SK-N-SH (cell line): ENCODE measurements around the gene NIPSNAP3A. TPM values are rescaled to one million over a fixed set of nuclear protein-coding genes. Genes with fewer than 3 reads are reported as not detected.

Experiments used
- CTCF ChIA-PET: fragments of 300-600, 350-600 bp; formaldehyde crosslinking; extraction: SDS; loops from one replicate; lab custom pipeline; 2021; lab: Yijun Ruan, JAX
- POLR2A ChIA-PET: fragments of 350-600 bp; sonication (Branson Sonifier 250); formaldehyde crosslinking; extraction: SDS; loops from one replicate; lab custom pipeline; 2020; ENCODE audit warnings: antibody characterized with exemption, inconsistent platforms; lab: Yijun Ruan, JAX
- DNase-seq: peaks from one replicate; pipeline ENCODE4 v3.0.0; 2012
- H2AFZ ChIP-seq: fragments of 200-600 bp; sonication (generic); 2 replicates; pipeline ENCODE4 v1.8.1; 2016; ENCODE audit warnings: antibody characterized with exemption, mild to moderate bottlenecking, low read depth
- H3F3A ChIP-seq: fragments of 200-600 bp; sonication (generic); replicated peaks from 2 replicates; pipeline ENCODE3; 2016; ENCODE audit warnings: antibody characterized with exemption, mild to moderate bottlenecking; ENCODE audit not compliant: insufficient read depth
- H3K27ac ChIP-seq, 2 experiments: fragments of 200-500 bp in 1 of 2; fragments of 200-600 bp in 1 of 2; sonication (Bioruptor generic) in 1 of 2; sonication (generic), shearing (Covaris generic) in 1 of 2; 2 replicates each; pipeline versions ENCODE4 v1.5.1 to v1.6.1; 2014 to 2016; ENCODE audit warnings: low read depth in 2 of 2, inconsistent platforms in 1 of 2, low read length in 1 of 2, mild to moderate bottlenecking in 1 of 2, mixed read lengths in 1 of 2
- H3K27me3 ChIP-seq: fragments of 200-600 bp; sonication (generic), shearing (Covaris generic); 2 replicates; pipeline ENCODE4 v1.6.1; 2016; ENCODE audit warnings: mixed run types; ENCODE audit not compliant: insufficient read depth
- H3K36me3 ChIP-seq, 2 experiments: fragments of 200-500 bp in 1 of 2; fragments of 200-600 bp in 1 of 2; sonication (Bioruptor generic) in 1 of 2; sonication (generic) in 1 of 2; replicated peaks in 1 of 2; 2 replicates each; pipeline versions ENCODE3 to v1.5.1; 2014 to 2016; ENCODE audit warnings: low read length in 1 of 2, mild to moderate bottlenecking in 1 of 2; ENCODE audit not compliant: insufficient read depth in 2 of 2, control insufficient read depth in 1 of 2
- H3K4me1 ChIP-seq, 2 experiments: fragments of 200-500 bp in 1 of 2; fragments of 200-600 bp in 1 of 2; sonication (Bioruptor generic) in 1 of 2; sonication (generic), shearing (Covaris generic) in 1 of 2; 2 replicates each; pipeline versions ENCODE4 v1.5.1 to v1.6.1; 2014 to 2016; ENCODE audit warnings: low read depth in 1 of 2, low read length in 1 of 2, mixed run types in 1 of 2; ENCODE audit not compliant: insufficient read depth in 2 of 2, control insufficient read depth in 1 of 2
- H3K4me2 ChIP-seq: fragments of 200-600 bp; sonication (generic), shearing (Covaris generic); 2 replicates; pipeline ENCODE4 v1.6.1; 2017; ENCODE audit warnings: mixed run types
- H3K4me3 ChIP-seq, 2 experiments: fragments of 200-500 bp in 1 of 2; fragments of 200-600 bp in 1 of 2; sonication (Bioruptor generic) in 1 of 2; sonication (generic), shearing (Covaris generic) in 1 of 2; 2 replicates each; pipeline versions ENCODE4 v1.5.1 to v1.8.1; 2014 to 2016; ENCODE audit warnings: low read depth in 2 of 2, inconsistent platforms in 1 of 2, low read length in 1 of 2, mild to moderate bottlenecking in 1 of 2, mixed read lengths in 1 of 2, moderate library complexity in 1 of 2
- H3K79me2 ChIP-seq: fragments of 200-600 bp; sonication (generic); 2 replicates; pipeline ENCODE4 v1.8.1; 2017; ENCODE audit warnings: mild to moderate bottlenecking; ENCODE audit not compliant: insufficient read depth
- H3K9ac ChIP-seq: fragments of 200-600 bp; sonication (generic); 2 replicates; pipeline ENCODE4 v1.6.1; 2017; ENCODE audit warnings: mixed run types
- H3K9me2 ChIP-seq: fragments of 200-600 bp; sonication (generic); 2 replicates; pipeline ENCODE4 v1.6.1; 2017; ENCODE audit warnings: mixed run types
- H3K9me3 ChIP-seq: fragments of 200-600 bp; sonication (generic); 2 replicates; pipeline ENCODE4 v1.6.1; 2017; ENCODE audit warnings: mixed run types, mild to moderate bottlenecking, moderate library complexity
- H4K20me1 ChIP-seq: fragments of 200-600 bp; sonication (generic); 2 replicates; pipeline ENCODE4 v1.6.1; 2017; ENCODE audit warnings: mild to moderate bottlenecking, mixed run types; ENCODE audit not compliant: insufficient read depth
- CHD2 ChIP-seq: fragments of 150-350 bp; IDR thresholded peaks from 2 replicates; pipeline ENCODE4 v1.6.1; 2018; ENCODE audit warnings: low read length; ENCODE audit not compliant: partially characterized antibody
- JUND ChIP-seq: IDR thresholded peaks from 2 replicates; pipeline ENCODE4 v1.4.0; 2012
- MEF2A ChIP-seq: IDR thresholded peaks from 2 replicates; pipeline ENCODE4 v1.4.0; 2012; ENCODE audit warnings: low read depth, borderline replicate concordance
- MXI1 ChIP-seq: IDR thresholded peaks from 2 replicates; pipeline ENCODE4 v1.6.1; 2012; ENCODE audit warnings: mild to moderate bottlenecking, low read depth, low read length, improper control_type of control experiment
- NRF1 ChIP-seq: IDR thresholded peaks from 2 replicates; pipeline ENCODE4 v1.6.1; 2012; ENCODE audit warnings: low read depth, mild to moderate bottlenecking, low read length
- POLR2AphosphoS5 ChIP-seq: IDR thresholded peaks from 2 replicates; pipeline ENCODE4 v1.6.1; 2012; ENCODE audit warnings: low read depth, low read length
- REST ChIP-seq: IDR thresholded peaks from 2 replicates; pipeline ENCODE4 v1.6.1; 2012; ENCODE audit warnings: mild to moderate bottlenecking, low read depth, low read length, moderate library complexity
- RXRA ChIP-seq: IDR thresholded peaks from 2 replicates; pipeline ENCODE4 v1.4.0; 2012; ENCODE audit warnings: low read depth, mild to moderate bottlenecking, borderline replicate concordance
- SIN3A ChIP-seq: IDR thresholded peaks from 2 replicates; pipeline ENCODE4 v1.6.1; 2012; ENCODE audit warnings: low read depth, mild to moderate bottlenecking, low read length, moderate library complexity, borderline replicate concordance
- TAF1 ChIP-seq: IDR thresholded peaks from 2 replicates; pipeline ENCODE4 v1.6.1; 2012; ENCODE audit warnings: low read depth, mild to moderate bottlenecking, low read length, moderate library complexity, borderline replicate concordance
- TCF12 ChIP-seq: IDR thresholded peaks from 2 replicates; pipeline ENCODE4 v1.4.0; 2012
- YY1 ChIP-seq: IDR thresholded peaks from 2 replicates; pipeline ENCODE4 v1.4.0; 2012; ENCODE audit warnings: low read depth, mild to moderate bottlenecking
- WGBS: methylation state at CpG from one replicate; pipeline ENCODE4 v1.1.6; 2017; ENCODE audit warnings: low lambda C conversion rate; 5-methylcytosine and 5-hydroxymethylcytosine counted together
- polyA plus RNA-seq, 3 experiments: library from polyadenylated mRNA; depleted of rRNA; stranded (reverse); fragments of >200 nt; gene quantifications; 2 replicates each; pipeline ENCODE4 v1.2.3, GENCODE V29; 2012

Gene NIPSNAP3A
- polyA plus RNA-seq, 1 of the 3 experiments (the other 2 are of a cell fraction) = 29.2 TPM

DNA sequence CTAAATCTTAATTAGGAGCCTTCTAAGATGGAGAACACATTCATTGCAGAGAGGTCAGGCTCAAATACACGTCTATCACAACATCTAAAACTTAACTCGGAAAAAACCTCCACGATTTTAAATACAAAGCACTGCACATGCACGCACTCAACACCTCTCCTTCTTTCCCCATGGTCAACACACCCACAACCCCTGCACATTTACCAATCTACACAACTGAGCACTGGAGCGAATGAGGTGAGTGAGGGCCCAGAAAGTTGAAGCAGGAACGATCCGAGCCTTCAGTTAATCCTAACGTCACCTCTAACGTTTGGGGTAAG lies 278 bp upstream of the NIPSNAP3A start:
- peaks cover 15 to 17% of the 10 kb centered on the region in 2 experiments for H3K36me3 ChIP-seq
- H2AFZ ChIP-seq = peak overlapping the region; percentile 94
- H3K79me2 ChIP-seq = peaks cover 23% of the 10 kb centered on the region
- H4K20me1 ChIP-seq = no peaks in the 10 kb centered on the region
- no peaks in the 10 kb centered on the region for H3K9me2 ChIP-seq
- peak overlapping the region; percentile 85 to 89 for H3K27ac ChIP-seq
- H3K9ac ChIP-seq = peak overlapping the region; percentile 94
- no peak for DNase-seq
- H3K4me2 ChIP-seq = peak overlapping the region; percentile 83
- peaks cover 0 to 5% of the 10 kb centered on the region in 2 experiments; a peak in 2 of 4 replicates for H3K4me1 ChIP-seq
- CTCF ChIA-PET = interaction anchor here (0.9 to 1.1 kb wide), 2 partner anchors 176 to 668 kb away, joined by 3 to 4 read pairs; no protein-coding TSS in a partner anchor
- POLR2A ChIA-PET = no interaction called here
- H3K9me3 ChIP-seq = no peaks in the 10 kb centered on the region
- TF ChIP-seq MEF2A (no peak), SIN3A (no peak), JUND (no peak), MXI1 (peak; percentile 82)
- peaks cover 8% of the 10 kb centered on the region for H3F3A ChIP-seq
- H3K27me3 ChIP-seq = no peaks in the 10 kb centered on the region
- under 1% methylated on average over 9 of the region's 9 CpGs for WGBS
- peak overlapping the region; percentile 83 to 90 for H3K4me3 ChIP-seq

DNA sequence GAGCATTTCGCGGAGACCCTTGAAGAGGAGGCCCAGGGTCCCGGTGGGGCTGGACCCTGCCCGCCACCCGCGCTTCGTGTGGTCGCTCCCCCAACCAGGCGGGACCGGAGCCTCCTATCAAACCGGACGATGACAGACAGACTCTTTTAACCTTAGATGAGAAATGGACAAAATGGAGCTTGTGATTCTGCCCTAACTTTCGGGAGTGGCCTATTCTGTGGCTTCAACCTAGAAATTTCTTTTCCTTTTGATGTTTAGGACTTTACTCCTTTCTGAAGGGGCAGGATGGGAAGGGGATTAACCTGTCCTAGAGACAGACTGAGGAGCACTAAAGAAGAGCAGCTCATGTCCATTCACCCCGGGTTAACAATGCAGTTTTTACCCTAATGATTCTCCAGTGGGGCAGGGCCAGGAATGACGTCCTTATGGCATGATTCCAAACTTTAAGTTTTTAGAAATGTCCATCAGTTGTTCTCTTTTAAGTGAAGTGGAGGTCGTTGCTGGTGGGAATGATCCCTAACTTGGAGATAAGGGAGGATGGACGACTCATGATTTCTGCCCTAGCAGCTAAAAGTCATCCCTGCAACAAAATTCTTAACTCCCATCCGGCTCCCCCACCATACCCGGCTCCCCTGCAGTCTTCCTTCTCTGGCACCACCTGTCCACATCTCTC lies 1.0 kb downstream of the NIPSNAP3A start:
- H3K27me3 ChIP-seq = no peaks in the 10 kb centered on the region
- peaks cover 28% of the 10 kb centered on the region in 2 experiments for H3K36me3 ChIP-seq
- H4K20me1 ChIP-seq = no peaks in the 10 kb centered on the region
- H2AFZ ChIP-seq = peak overlapping the region; percentile 94
- 11% methylated on average over 19 of the region's 19 CpGs for WGBS
- no peak for TF ChIP-seq NRF1
- no peak for TF ChIP-seq CHD2
- peak; percentile 27; the same call in 1 of the 2 replicates for TF ChIP-seq TAF1
- no peak for TF ChIP-seq REST
- TF ChIP-seq MXI1 = no peak
- TF ChIP-seq YY1 = no peak
- TF ChIP-seq JUND = no peak
- no peak for TF ChIP-seq RXRA
- peak; percentile 62 for TF ChIP-seq POLR2AphosphoS5
- TF ChIP-seq TCF12 = no peak
- DNase-seq = peak; percentile 28
- H3K27ac ChIP-seq = peak overlapping the region; percentile 85 to 89
- peak overlapping the region; percentile 94 for H3K9ac ChIP-seq
- H3K4me3 ChIP-seq = peak overlapping the region; percentile 83 to 90
- peaks cover 23% of the 10 kb centered on the region for H3K79me2 ChIP-seq
- no peaks in the 10 kb centered on the region for H3K9me3 ChIP-seq
- peak overlapping the region; percentile 83 for H3K4me2 ChIP-seq
- CTCF ChIA-PET = interaction anchor here (0.9 to 1.4 kb wide), 3 partner anchors 13 to 667 kb away, joined by 3 read pairs; no protein-coding TSS in a partner anchor
- POLR2A ChIA-PET = interaction anchor here (0.7 kb wide), 1 partner anchor 16 kb away, joined by 3 read pairs; the partner anchor contains the start of gene NIPSNAP3B
- no peaks in the 10 kb centered on the region for H3K9me2 ChIP-seq
- H3K4me1 ChIP-seq = peaks cover 0 to 5% of the 10 kb centered on the region in 2 experiments; a peak in 2 of 4 replicates
- peaks cover 8% of the 10 kb centered on the region for H3F3A ChIP-seq
